ENCODE data around the gene C17orf67. TPM values are rescaled to one million over a fixed set of nuclear protein-coding genes. Genes with fewer than 3 reads are reported as not detected.
A peak's percentile ranks its signal among the peaks of the same experiment; 100 is the strongest.

C17orf67 gene
- total RNA-seq, 1 experiment from 2014 or later: 0.17 TPM

DNA sequence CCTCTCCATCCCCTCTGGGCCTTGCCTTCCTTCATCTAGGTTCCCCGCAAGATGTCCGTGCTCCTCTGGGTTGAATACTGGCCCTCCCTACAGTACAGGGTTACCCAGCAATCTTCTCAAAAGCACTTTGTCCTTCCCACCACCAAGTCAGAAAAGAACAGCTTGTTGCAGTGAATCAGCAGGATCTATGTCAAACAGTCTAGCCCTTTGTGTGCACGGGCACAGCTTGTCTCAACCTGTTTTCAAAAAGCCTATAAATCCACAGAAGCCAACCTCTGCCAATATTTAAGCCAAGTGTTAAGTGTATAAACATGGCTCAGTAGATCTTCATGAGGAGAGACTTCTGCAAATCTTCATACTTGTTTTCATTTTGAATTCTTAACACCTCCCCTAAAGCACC lies 25.2 kb downstream of the C17orf67 start:
- DNase-seq (ENCODE audit: low read depth): no peak

DNA sequence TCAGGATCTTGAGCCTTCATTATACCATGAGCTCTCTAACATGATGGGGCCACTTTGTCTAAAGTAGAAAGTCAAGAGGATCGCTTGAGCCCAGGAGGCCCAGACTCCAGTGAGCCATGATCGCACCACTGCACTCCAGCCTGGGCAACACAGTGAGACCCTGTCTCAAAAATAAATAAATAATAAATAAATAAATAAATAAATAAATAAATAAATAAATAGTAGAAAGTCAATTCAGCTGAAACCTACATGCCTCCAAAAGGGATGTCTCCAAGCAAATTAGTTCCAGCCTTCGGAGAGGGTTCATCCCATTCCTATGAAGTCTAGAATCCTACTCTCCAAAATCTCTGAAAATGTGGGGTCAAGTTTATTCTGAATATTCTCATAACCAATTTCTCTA lies 26.0 kb downstream of the C17orf67 start:
- DNase-seq (ENCODE audit: low read depth): no peak

DNA sequence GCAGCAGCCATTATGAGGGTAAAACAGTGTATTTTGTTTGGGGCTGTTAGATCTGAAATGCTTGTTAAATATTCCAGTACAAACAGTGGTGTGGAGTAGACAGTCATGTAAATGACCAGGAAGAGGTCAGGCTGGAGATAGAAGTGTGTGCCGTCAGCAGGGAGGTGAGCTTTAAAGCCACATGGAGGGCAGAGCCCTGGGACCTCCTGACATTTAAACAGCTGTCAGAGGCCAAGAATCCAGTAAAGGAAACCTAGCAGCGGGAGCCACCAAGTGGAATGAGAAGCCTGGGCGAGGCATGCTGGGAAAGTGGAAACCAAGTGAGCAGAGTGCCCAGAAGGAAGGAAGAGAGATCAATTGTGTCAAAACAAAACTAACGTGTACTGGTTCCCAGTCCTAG lies 26.8 kb downstream of the C17orf67 start:
- DNase-seq (ENCODE audit: low read depth): no peak

DNA sequence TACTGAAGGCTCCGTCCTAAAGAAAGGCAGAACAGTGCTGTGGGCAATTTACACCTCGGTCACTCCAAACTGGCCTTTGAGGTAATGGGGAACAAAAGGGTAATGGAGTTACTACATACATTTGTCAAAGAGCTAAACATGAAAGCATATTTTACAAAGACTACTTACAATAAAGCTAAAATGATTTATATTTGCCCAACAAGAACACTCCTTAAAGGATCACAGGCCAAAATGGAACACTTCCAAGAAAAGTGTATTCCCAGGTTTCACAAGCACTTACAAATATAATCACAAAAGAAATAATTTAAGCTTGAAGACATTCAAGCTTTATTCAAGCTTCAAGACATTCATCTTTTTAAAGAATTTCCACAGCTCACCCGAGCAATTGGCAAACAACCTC lies 29.3 kb downstream of the C17orf67 start:
- no peak for DNase-seq (ENCODE audit: low read depth)

DNA sequence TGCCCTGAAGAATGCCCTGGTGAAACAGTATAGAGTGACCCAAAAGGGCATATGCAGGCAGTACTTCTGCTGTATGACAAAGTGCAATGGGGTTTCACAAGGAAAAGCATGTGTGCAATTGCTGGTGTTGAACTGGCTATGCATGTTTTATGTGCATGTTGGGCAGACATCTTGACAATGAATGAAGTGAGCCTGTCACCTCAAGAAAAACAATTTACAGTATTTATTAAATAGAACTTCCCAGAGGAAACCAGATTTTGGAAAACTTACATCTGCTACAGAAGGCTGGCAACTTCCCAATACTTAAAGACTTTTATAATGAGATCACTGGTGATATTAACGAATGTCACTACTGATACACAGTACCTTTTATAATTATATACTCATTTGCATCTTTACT lies 30.6 kb downstream of the C17orf67 start:
- DNase-seq (ENCODE audit: low read depth): no peak

DNA sequence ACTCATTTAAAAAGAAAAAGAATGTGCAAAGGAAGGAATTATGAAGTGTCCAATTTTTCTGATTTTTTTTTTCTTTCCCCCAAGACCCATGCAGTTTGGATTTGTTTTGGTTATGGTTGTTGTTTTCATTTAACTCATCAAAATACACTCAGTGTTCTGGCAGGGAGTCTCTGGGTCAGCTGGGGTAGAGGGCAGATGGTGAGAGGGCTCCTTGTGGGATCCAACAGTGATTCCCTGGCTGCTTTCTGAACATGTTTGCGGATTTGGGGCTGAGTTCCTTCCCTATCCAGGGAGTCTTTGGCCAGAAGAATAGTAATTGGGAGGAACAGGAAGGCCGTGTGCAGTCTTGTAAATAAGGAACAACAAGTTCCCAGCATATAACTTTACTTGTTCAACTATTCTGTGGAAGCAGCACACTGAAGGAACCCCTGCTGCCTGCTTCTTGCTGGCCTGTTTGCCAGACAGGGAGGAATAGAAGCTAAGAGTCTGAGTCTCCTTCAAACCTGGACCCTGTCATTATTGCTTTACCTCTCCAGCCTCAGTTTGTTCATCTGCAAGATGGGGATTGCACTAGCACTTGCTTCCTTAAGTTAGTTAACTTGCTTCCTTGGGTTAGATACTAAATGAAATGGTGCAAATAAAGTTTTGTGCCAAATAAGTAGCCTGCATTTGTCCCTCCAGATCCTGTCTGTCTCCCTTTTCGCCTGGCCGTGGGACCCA lies 32.1 kb downstream of the C17orf67 start:
- no peak for DNase-seq (ENCODE audit: low read depth)

DNA sequence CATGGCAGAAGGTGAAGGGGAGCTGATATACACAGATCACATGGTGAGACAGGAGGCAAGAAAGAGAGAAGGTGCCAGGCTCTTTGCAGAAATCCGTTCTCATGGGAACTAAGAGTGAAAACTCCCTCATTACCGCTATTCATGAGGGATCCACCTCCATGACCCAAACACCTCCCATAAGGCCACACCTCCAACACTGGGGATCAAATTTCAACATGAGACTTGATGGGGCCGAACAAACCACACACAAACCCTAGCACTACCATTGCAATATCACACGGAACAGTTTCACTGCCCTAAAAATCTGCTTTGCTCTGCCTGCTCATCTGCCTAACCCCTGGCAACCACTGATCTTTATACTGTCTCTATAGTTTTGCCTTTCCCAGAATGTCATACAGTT lies 34.8 kb downstream of the C17orf67 start:
- no peak for DNase-seq (ENCODE audit: low read depth)

DNA sequence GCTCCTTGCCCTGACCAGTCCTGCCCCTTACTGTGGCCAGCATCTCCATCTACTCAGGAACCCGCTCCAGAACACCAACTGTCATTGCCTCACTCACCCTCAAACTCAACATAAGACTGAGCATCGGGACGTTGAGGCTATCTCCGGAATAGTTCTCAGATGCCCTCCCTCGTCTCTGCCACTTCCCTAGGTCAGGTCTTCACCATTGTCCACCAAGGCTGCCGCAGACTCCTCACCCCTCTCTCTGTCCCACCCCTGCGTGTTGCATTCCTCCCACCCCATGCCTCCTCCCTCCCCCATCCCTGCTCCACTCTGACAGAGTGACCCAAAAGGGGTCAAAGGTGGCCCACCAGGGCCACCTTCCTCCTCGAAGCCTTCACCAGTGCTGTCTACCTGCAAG lies 37.2 kb downstream of the C17orf67 start:
- DNase-seq (ENCODE audit: low read depth): no peak

DNA sequence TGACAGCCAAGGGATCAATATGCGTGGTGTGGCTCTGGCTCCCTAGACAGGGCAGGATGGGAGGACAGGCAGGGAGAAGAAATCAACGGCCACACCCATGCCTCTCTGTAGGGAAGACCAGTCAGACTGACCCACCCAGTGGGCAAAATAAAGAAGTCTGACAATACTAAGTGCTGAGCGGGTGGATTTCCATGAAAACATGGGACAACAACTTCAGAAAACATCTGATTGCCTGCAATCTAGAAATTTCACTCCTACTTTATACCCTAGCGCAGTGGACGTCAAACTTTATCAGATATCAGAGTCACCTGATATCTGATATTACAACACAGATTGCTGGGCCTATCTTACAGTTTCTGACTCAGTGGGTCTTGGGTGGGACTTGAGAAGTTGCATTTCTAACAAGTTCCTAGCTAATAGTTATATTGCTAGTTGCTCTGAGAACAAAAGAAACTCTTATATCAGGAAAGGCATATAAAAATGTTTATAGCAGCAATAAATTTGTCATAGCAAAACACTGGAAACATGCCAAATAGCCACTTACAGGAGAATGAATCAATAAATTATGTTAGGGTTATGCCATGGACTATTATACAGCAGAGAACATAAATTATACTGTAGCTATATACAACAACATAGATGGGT lies 38.4 kb downstream of the C17orf67 start:
- no peak for DNase-seq (ENCODE audit: low read depth)

DNA sequence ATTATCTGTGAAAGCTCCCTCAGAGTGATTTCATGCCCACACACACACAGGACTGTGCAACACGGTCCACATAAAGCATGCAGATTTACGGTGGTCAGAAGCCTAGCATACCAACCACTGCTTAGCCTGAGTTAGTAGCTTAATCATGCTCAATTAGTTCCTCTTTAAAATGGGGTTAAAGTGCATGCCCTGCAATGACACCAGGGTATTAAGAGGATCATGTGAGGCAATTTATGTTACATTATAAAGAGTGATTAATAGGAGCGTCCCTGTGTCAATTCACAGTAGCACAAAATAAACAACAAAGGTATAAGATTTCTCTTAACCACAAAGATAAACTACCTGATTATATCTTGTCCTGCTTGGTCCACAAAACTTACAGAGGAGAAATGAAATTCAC lies 39.8 kb downstream of the C17orf67 start:
- no peak for DNase-seq (ENCODE audit: low read depth)

DNA sequence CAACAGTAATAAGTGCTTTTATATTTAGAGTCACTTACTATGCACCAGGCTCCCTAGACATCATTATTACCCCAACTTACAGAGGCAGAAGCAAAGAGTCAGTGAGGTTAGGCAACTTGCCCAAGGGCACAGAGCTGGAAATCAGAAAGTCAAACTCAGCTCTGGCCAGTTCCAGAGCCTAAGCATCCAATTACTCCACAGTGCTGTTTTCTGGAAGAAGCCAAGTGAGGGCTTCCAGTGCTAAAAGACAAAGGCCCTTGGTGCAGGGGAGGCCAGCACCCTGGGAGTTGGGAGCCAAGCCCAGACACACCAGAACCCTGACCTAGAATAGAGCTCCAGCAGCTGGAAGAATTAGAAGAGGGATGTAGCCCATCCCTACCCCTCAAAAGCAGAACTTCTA lies 40.2 kb downstream of the C17orf67 start:
- no peak for DNase-seq (ENCODE audit: low read depth)

DNA sequence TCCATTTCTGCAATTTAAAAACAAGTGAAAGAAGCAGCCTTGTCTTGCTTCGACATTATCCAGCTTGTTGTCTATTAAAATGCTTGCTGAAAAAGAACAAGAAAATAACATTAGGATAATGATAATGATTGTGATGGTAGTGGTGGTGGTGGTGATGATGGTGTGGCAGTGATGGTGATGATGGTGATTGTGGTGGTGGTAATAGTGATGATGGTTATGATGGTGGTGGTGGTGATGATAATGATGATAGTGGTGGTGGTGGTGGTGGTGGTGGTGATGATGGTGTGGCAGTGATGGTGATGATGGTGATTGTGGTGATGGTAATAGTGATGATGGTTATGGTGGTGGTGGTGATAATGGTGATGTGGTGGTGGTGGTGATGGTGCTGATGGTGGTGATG lies 41.5 kb downstream of the C17orf67 start:
- DNase-seq (ENCODE audit: low read depth): no peak

DNA sequence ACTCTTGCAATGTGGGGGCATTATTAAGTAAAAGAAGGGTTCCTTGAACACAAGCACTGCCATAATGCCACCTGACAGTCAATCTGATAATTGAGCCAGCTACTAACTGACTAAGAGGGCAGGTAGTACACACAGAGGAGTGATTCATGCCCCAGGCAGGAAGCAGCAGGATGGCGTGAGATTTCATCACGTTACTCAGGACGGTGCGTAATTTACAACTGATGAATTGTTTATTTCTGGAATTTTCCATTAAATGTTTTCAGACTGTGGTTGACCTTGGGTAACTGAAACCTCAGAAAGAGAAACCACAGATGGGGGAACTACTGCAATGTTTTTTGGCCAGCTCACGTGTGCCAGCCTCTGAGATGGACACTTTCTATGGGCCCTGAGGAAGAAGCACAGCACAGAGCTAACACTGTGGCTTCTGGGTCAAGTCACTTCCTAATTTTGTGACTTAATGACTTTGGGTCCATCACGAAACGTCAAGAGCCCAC lies 46.7 kb downstream of the C17orf67 start:
- peak; percentile 83 for DNase-seq (ENCODE audit: low read depth)

DNA sequence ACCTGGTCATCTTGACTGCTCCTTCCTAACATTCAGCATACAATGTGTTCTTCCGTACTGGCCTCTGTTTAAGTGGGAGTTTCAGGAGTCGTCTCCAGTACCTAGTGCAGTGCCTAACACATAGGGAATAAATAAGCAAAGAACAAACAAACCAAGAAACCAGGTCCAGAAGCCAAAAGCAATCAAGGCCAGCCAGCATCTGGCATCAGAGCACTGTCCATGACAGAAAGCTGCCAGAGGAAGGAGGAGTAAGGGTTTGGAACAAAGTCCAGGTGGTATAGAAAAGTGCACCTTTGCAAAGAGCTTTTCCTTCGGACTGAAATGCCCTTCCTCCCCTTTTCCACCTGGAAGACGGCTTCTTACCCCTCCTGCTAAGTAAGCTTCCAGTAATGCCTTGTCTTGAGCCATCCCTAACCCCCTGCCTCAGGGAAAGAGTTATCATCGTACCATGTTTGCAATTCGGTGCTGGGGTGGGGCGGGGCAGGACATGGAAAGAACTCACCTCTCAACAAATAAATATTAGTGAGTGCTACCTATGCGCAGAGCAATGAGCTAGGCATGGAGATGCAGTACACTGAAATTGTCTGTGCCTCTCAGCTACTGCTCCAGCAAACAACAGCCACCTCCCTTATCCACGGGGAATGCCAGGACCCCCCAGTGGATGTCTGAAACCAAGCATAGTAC lies 47.6 kb downstream of the C17orf67 start:
- DNase-seq (ENCODE audit: low read depth): no peak

DNA sequence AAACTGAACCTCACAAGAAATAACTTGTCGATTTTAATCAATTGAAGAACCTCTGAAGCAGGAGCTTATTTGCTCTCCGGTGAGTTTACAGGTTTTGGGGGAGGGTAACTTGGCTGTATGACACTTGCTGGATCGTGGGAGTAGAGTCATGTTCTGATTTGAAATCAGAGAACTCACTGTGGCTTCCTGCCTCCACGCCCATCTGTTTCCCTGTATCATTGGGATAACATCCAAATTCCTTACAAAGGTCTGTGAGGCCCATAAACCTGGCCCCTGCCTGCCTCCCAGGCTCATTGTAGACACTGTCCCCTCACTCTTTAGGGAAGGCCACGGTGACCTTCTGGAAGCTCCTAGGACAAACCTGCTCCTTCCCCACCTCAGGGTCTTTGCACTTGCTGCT lies 48.3 kb downstream of the C17orf67 start:
- peak; percentile 19 for DNase-seq (ENCODE audit: low read depth)

DNA sequence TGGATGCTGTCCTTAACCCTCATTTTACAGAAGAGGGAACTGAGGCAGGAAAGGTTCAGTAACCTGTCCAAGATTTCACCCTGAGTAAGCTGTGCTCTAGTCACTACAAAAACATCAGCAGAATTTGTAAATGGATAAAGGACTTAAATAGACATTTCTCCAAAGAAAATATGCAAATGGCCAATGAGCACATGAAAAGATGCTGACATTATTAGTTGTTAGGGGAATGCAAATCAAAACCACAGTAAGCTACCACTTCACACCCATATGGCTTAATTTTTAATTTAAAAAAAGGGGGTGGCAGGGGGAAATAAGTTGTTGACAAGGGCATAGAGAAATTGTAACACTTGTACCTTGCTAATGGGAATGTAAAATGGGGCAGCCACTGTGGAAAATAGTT lies 51.4 kb downstream of the C17orf67 start:
- no peak for DNase-seq (ENCODE audit: low read depth)

DNA sequence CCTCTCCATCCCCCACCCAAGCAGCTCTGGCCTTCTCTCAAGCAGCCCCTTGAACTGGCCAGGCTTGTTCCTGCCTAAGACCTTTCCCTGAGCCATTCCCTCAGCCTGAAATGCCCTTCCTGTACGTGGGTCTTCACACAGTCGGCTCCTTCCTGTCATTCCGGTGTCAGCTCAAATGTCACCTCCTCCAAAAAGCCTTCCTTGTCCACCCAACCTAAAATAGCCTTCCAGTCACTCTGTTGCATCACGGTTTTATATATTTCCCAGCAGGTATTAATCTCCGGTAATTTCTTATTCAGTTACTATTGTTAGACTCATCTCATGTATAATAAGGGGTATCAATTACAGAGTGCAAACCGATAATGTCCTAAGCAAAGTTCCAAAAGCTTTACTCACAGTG lies 51.8 kb downstream of the C17orf67 start:
- DNase-seq (ENCODE audit: low read depth): no peak

DNA sequence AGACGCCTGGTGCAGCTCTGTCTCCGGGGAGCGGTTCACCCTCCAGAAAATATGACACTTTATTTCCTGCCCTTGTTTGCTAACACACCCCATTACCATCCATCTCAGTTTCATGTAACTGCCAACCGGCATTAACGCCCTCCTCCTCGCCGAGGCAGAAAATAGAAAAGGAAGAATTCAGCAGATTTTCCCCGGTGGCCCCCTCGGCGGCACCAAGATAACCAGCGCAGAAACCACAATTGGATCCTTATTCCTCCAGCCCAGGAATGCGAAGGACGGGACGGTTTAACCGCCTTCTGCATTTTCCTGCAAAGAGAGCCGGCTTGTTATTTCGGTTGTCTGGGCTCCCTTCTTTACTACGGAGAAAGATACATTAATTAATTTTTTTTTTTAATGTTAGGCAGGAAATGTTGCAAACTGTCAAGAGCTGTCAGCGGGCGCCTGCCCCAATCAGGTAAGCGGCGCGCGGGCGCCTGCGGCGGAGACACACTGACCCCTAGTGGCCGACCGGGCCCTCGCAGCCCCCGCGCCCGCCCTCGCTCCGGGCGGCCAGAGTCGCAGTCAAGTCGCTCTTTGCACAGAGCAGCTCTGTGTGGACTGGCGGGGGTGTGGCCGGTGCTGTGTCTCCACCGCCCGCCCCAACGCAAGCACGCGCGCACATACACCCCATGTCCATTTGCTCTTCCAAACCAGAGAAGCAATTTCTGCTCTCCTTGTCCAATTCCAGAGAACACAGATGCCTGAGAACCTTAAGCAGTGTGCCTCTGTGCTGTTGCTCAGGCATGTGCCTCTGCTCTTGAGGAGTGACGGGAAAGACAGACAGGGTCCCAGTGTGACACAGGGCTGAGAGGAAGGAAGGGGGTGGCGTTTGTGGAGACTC lies 53.6 kb downstream of the C17orf67 start:
- peak; percentile 70 for DNase-seq (ENCODE audit: low read depth)

DNA sequence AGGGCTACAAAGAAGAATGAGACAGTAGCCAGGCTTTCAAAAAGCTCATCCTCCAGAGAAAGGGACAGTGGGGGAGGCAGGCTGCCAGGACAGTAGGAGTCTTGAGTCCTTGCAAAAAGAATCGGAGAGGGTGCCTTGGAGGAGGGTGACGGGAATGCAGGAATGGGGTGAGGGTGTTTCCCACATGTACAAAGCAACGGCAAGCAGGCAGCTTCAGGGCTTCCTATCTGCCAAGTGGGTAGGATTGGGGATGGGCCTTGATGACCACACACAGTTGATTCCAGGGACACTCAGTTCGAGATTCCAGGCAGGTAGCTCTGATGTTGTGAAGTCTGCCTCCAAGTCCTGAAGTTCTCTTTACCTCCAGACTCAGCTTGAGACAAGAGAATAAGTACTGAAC lies 54.4 kb downstream of the C17orf67 start:
- DNase-seq (ENCODE audit: low read depth): no peak

DNA sequence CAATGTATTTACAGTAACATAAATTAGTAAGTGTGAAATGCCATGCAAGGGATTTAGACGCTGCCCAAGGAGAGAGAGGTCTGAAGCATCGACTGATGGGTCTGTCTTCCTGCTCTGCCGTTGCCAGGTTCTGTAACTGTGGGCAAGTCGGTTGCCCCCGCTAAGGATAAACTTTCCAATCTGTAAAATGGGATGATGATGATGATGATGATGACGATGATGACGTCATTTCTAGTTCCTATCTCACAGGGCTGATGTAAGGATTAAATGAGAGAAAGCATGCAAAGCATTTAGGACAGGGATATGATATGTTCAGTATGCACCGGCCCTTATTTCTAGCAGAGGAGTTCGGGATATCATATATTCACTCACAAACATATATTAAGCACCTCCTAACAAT lies 54.8 kb downstream of the C17orf67 start:
- DNase-seq (ENCODE audit: low read depth): no peak

DNA sequence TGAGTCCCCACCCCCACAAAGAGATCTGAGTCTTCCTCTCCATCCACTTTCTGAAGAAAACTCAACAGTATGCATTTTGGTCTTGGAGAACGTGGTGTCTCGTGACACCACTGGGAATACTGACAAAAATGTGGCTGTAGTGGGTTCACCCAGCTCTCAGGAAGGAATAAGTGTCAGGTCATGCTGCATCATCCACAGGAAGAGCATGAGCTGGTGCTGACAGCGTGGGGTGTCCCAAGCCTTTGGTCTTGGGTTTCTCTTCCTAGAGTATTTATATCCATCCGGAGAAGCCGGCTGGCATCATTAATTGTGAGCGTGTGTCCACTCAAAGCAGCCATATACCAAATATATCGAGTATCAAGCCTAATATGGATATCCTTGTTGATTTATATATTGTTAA lies 55.9 kb downstream of the C17orf67 start:
- DNase-seq (ENCODE audit: low read depth): no peak

DNA sequence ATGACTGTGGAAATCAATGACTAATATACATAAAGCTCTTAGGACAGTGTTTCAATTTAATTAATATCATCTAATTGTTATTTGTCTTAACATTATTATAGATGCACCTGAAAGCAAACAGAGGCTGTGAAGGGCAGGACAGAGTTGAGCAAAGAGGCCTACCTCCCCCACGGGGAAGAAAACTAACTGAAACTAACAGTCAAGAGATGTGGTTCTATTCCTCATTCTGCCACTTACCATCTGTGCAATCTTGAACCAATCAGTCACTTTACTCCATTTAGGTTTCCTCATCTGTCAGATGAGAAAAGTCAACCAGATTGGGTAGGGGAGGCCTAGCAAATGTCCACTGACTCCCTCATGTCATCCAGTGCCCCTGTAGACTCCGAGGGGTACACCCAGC lies 59.1 kb downstream of the C17orf67 start:
- no peak for DNase-seq (ENCODE audit: low read depth)

All from Daoy (cell line).